Measurements from ENCODE around the gene ERC2.

Gene ERC2

GRCh38 chr3:56424336-56424735, 43.9 kb downstream of the ERC2 start:
- DNase-seq, result no peak

- no peak for DNase-seq
These were observed 44.6 kb downstream of the ERC2 start for GRCh38 chr3:56423661-56424099.

GRCh38 chr3:56422316-56422715, 46.0 kb downstream of the ERC2 start:
- DNase-seq, result no peak

GRCh38 chr3:56421205-56421604, 47.1 kb downstream of the ERC2 start:
- peak; percentile 1 to 24 (median 7) for DNase-seq

GRCh38 chr3:56415652-56416051, 52.6 kb downstream of the ERC2 start:
- no peak for DNase-seq

- no peak for DNase-seq
These were observed 54.4 kb downstream of the ERC2 start for GRCh38 chr3:56413911-56414310.

- DNase-seq, result no peak
These were observed 57.1 kb downstream of the ERC2 start for GRCh38 chr3:56411166-56411565.

GRCh38 chr3:56410576-56410975, 57.7 kb downstream of the ERC2 start:
- DNase-seq, result no peak

- no peak for DNase-seq
These were observed 58.5 kb downstream of the ERC2 start for GRCh38 chr3:56409790-56410189.

- DNase-seq, result no peak
These were observed 59.5 kb downstream of the ERC2 start for GRCh38 chr3:56408761-56409196.

- DNase-seq, result no peak
These were observed 61.3 kb downstream of the ERC2 start for GRCh38 chr3:56406826-56407515.

GRCh38 chr3:56404884-56405283, 63.4 kb downstream of the ERC2 start:
- no peak for DNase-seq

- no peak for DNase-seq
These were observed 69.6 kb downstream of the ERC2 start for GRCh38 chr3:56398659-56399058.

GRCh38 chr3:56397798-56398197, 70.5 kb downstream of the ERC2 start:
- no peak for DNase-seq

- DNase-seq, result no peak
These were observed 79.0 kb downstream of the ERC2 start for GRCh38 chr3:56389183-56389830.

- DNase-seq, result no peak
These were observed 85.2 kb downstream of the ERC2 start for GRCh38 chr3:56383092-56383491.

- DNase-seq, result no peak
These were observed 88.5 kb downstream of the ERC2 start for GRCh38 chr3:56379723-56380287.

- DNase-seq, result peak in 1 of 3 donors; percentile 1
These were observed 92.6 kb downstream of the ERC2 start for GRCh38 chr3:56375654-56376053.

- DNase-seq, result no peak
These were observed 94.9 kb downstream of the ERC2 start for GRCh38 chr3:56373386-56373785.

GRCh38 chr3:56370991-56371775, 97.1 kb downstream of the ERC2 start:
- no peak for DNase-seq

GRCh38 chr3:56369914-56370313, 98.4 kb downstream of the ERC2 start:
- no peak for DNase-seq

GRCh38 chr3:56368846-56369245, 99.4 kb downstream of the ERC2 start:
- DNase-seq, result no peak

GRCh38 chr3:56366641-56367162, 101.6 kb downstream of the ERC2 start:
- DNase-seq, result no peak
